ENCODE measurements around the gene MRC2.

MRC2 gene

DNA sequence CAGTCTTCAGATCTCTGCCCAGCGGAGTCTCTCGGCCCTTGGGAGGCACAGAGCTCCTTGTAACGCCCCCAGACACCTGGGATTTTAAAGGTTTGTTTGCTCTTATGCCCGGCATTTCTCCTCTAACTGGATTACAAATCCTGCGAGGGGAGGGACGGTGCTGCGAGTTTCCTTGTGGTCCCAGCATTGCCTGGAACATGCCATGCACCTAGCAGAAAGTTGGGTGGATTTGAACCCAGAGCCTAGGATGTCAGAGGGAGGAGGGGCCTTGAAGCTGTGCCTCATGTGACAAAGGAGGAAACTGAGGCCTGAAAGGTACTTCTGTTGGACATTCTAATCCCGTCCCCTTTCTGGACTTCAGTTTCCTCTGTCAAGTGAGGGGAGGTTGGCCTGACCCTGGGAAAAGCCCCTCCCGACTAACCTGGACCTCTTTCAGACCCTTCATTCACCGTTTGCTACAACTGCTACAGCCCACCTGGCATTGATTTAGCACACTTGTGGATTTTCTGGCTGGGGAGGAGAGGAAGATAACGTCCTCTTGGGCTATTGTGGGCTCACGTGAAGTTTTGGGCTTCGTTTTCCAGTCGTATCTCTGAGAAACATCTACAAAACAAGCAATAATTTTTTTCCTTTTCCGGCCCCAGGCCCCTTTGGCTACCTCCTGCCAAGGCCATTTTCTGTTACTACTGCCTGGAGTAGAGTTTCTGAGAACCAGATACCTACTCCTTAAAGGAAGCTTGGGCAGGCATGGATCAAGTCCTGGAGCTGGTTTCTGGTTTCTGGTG lies 30.9 kb downstream of the MRC2 start:
- FAIRE-seq = no peak
- DNase-seq (ENCODE audit: low spot score) = no peak

DNA sequence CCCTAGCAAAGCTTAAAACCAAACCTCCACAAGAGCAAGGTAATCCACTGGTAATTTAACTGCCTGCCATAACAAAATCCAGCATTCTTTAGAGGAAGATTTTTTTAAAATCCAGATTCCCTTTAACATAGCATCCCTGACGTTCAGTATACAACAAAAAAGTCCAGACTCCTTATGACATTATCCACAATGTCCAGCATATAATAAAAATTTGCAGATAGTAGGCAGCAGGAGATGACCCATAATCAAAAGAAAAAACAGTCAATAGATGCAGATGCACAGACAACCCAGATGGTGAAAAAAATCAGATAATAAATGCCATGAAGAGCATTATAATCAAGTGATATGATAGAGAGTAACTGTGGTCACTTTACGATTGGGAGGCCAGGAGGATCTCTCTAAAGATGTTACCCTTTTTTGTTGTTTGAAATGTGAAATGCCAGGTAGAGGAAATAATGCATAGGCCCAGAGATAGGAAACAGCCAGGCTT lies 33.2 kb downstream of the MRC2 start:
- no peak for FAIRE-seq
- DNase-seq (ENCODE audit: low spot score) = no peak

DNA sequence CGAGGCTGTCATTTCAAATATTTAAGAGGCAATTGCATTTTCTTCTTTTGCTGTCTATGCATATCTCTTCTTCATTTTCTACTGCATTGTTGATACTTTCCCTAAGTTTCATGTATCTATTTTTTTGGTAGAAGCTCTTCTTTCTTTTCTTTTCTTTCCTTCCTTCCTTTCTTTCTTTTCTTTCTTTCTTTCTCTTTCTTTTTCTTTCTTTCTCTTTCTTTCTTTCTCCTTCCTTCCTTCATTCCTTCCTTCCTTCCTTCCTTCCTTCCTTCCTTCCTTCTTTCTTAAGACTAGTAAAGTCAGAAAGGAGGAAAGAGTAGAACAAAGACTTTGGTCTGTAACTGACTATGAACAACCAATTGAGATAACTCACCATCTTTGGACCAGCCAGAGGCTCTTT lies 33.9 kb downstream of the MRC2 start:
- no peak for DNase-seq (ENCODE audit: low spot score)
- no peak for FAIRE-seq

DNA sequence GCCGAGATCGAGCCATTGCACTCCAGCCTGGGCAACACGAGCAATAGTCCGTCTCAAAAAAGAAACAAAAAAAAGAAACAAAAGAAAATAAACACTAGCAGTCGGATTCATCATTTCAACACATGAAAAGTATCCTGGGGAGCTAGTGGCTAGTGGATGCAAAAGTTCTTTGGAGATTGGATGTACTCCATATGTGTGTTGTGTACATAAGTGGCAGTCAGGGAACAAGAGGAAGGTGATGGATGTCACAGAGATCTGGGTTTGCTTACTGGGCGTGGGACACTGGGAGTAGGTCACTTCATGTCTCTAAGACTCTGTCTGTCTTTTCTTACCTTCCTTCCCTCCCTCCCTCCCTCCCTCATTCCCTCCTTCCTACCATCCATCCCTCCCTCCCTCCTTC lies 35.4 kb downstream of the MRC2 start:
- no peak for FAIRE-seq
- DNase-seq (ENCODE audit: low spot score) = no peak

DNA sequence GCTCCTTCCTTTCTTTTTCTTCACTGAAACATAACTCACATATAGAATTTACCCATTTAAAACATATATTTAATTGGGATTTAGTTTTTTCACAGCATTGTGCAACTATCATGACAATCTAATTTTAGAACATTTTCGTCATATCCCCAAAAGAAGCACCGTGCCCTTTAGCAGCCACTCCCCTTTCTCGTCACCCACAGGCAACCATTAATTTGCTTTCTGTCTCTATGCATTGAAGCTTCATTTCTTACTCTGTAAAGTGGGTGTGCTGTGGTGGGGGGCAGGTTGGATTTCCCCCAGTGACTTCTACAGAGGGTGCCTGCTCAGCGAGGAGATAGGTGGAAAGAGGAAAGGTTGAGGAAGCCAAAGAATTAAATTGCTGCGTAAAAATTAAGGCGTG lies 35.8 kb downstream of the MRC2 start:
- DNase-seq (ENCODE audit: low spot score) = no peak

DNA sequence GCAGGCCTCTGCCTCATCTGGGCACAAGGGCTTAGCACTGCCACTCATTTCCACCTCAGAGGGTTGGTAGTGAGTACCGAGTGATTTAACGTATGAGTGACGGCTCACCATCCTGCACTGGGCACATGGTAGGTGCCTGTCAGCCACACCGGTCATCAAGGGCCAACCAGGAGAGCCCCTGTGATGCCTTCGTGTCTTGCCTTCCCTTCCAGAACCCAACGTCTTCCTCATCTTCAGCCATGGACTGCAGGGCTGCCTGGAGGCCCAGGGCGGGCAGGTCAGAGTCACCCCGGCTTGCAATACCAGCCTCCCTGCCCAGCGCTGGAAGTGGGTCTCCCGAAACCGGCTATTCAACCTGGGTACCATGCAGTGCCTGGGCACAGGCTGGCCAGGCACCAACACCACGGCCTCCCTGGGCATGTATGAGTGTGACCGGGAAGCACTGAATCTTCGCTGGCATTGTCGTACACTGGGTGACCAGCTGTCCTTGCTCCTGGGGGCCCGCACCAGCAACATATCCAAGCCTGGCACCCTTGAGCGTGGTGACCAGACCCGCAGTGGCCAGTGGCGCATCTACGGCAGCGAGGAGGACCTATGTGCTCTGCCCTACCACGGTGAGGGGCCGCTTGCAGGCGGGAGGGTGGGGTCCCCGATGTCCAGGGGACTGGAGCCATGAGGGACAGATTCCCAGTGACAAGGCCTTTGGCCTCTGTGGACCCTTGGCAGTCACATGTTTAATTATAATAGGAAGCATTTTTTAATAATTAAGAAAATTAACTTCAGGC lies 37.1 kb downstream of the MRC2 start:
- FAIRE-seq (no peak), DNase-seq (ENCODE audit: low spot score) (no peak)

More for the DNA sequence above, 35.8 kb downstream of the MRC2 start:
- FAIRE-seq = no peak

DNA sequence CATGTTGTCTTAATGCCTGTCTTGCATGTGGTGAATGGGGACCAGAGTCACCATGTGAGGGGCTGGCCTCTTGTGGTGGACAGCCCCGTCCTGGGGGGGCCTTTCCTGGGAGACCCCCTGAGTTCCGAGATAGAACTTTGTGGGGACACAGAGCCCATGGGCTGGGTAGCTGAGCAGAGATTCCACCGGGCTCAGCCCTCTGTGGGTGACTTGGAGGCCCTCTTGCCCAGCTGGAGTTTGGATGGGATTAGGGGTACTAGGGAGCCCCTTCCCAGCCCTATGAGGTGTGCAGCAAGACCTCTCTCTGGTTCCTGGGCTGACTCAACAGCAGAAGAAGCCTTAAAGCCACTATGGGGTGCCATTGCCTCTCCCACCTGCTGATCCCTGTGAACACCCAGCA lies 38.1 kb downstream of the MRC2 start:
- no peak for FAIRE-seq

DNA sequence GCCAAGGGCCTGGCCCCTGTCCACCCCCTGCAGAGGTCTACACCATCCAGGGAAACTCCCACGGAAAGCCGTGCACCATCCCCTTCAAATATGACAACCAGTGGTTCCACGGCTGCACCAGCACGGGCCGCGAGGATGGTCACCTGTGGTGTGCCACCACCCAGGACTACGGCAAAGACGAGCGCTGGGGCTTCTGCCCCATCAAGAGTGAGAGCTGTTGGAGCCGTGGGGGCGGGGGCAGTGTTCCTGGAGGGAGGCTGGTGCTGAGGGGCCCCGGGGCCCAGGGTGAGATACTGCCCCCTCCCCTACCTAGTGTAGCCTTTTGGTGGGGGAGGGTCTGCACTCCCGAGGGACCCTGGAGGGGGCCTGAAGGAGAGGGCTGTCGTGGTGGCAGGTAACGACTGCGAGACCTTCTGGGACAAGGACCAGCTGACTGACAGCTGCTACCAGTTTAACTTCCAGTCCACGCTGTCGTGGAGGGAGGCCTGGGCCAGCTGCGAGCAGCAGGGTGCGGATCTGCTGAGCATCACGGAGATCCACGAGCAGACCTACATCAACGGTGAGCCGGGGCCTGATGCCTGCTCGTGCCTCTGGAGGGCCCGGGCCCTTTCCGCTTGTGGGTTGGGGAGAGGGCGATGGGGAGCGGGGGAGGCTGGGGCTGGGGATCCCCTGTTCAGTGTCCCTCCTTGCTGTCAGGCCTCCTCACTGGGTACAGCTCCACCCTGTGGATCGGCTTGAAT lies 38.8 kb downstream of the MRC2 start:
- DNase-seq (ENCODE audit: low spot score) (no peak), FAIRE-seq (no peak)

More for the DNA sequence above, 38.1 kb downstream of the MRC2 start:
- no peak for DNase-seq (ENCODE audit: low spot score)

DNA sequence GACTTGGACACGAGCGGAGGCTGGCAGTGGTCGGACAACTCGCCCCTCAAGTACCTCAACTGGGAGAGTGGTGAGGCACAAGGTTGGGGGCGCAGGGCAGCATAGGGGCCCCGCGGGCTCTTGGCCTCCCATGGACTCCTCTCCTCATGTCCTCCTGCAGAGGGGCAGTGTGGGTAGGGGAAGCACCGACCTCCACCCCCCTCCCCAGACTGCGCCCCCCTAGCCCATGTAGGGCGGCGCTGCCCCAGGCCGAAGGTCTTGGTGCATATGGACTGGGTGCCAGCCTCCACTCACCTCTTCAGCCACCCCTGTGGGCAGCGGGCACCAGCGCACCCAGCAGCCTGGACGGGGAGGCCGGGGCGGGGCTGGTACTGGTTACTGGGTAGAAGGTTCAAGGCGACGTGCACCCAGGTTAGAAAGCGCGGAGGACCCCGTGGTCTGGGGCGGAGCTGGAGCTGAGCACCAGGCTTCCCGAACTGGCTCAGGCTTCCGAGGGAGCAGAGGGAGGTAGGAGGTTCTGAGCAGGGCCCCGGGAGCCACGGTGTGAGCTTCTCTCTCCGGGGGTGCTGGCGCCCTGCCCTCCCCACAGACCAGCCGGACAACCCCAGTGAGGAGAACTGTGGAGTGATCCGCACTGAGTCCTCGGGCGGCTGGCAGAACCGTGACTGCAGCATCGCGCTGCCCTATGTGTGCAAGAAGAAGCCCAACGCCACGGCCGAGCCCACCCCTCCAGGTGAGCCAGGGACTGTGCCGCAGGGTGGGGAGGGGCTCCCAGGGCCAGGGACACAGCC lies 39.5 kb downstream of the MRC2 start:
- FAIRE-seq (no peak), DNase-seq (ENCODE audit: low spot score) (no peak)

DNA sequence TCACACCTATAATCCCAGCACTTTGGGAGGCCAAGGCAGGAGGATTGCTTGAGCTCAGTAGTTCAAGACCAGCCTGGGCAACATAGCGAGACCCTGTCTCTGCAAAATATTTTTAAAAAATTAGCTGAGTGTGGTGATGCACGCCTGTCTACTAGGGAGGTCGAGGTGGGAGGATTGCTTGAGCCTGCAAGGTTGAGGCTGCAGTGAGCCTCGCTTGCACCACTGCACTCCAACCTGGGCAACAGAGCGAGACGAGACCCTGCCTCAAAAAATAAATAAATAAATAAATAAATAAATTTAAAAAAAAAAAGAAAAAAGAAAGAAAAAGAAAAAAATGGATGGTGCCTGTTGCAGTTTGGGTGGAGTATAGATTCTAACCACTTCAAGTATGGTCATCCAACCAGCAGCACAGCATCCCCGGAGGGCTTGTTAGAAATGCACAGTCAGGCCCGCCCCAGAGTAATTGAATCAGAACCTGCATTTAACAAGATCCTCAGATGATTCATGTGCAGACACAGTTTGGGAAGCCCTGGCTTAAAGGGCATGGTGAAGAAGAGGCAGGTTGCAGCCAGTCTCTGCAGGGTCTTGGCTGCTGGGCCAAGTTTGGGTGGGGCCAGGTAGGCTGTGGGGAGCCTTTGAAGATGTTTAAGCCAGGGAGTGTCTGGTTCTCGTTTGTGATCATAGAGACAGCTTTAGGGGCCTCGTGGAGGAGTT lies 40.8 kb downstream of the MRC2 start:
- DNase-seq (ENCODE audit: low spot score) (no peak), FAIRE-seq (no peak)

DNA sequence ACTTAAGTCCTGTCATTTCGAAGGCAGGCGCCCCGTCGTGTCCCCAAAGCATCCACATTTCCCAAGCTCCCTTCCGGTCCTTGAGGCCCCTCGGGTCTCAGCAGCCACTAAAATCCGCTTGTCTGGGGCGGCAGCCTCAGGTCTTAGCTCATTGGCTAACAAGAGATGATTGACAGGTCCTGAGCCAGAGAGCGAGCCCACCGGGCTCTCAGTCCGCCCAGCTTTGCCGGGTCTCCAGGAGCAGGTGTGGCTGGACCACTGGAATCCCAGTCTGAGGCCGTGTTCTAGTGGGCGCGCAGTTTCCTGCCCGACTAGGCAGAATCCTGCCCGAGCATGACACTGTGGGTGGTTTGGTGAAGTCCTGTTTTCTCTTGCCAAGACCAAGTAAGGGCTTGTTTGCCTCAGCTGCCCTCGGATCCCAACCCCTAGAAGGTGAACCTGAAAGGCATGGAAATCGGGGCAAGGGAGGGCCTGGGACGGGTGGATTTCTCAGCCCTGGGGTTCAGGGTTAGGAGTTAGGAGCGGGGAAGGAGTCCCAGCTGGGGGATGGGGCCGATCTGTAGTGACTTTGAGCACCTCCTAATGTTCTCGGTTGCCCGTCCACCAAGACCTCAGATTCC lies 42.8 kb downstream of the MRC2 start:
- no peak for FAIRE-seq
- DNase-seq (ENCODE audit: low spot score) = no peak

DNA sequence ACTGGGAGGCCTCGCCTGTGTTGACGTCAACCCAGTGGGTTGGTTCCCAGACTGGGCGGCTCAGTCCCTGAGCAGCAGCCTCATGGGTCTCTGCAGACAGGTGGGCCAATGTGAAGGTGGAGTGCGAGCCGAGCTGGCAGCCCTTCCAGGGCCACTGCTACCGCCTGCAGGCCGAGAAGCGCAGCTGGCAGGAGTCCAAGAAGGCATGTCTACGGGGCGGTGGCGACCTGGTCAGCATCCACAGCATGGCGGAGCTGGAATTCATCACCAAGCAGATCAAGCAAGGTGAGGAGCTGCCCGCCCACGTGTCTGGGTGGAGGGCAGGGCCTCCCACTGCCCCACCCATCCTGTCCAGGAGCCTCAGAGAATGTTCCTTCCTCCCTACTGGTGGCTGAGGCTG lies 44.1 kb downstream of the MRC2 start:
- DNase-seq (ENCODE audit: low spot score) (no peak), FAIRE-seq (no peak)

DNA sequence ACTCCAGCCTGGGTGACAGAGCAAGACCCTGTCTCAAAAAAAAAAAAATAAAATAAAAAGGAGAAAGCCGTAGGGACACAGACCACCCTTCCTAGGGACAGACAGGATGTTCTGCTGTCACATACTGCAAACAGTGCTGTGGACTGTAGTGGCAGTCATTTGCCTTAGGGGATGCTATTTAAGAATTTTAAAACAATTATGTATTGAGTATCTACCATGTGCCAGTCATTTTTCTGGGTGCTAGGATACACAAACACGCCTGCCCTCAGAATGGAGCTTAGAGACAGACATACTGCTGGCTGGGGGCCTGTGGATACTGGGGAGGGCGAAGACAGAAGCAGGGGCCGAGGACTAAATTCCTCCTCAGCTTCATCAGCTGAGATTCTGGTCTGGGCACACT lies 45.5 kb downstream of the MRC2 start:
- FAIRE-seq (no peak), DNase-seq (ENCODE audit: low spot score) (no peak)

DNA sequence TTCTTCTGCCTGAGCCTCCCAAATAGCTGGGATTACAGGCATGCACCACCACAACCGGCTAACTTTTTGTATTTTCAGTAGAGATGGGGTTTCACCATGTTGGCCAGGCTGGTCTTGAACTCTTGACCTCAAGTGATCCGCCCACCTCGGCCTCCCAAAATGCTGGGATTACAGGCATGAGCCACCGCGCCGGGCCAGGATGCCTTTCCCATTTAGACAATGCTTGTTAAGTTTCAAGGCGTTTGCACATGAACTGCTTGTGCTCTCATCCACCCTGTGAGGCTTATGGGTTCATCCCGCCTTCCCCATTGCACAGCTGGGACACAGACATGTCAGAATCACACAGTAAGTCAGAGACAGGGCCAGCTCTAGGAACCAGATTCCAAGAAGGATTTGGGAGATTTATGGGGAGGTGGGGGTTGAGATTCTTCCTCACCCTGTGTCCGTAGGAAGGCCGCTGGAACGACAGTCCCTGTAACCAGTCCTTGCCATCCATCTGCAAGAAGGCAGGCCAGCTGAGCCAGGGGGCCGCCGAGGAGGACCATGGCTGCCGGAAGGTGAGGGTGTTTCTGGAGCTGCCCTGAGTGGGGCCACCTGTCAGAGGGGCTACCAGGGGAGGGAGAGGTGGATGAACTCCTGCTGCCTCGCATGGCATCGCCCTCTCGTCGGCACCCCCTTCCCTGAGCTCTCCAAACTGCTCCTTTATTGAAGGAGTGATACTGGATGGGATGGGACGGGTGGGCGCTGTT lies 46.3 kb downstream of the MRC2 start:
- FAIRE-seq (no peak), DNase-seq (ENCODE audit: low spot score) (no peak)

DNA sequence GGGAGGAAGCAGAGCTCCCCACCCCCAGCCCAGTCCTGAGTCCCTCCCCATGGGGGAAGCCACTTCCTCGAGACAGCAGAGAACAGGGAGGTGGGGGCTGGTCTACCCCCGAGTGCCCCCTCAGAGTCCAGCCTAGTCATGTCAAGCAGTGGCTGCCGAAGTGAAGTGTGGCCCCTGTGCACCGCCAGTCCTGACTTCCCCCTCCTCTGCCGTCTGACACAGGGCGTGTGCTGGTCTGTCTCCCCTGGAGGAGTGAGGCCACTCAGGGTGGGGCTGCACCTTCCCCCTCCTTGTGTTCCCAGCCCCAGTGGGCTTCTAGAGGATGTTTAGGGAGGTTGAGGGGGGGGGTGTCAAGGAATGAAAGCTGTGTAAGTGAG lies 46.9 kb downstream of the MRC2 start:
- DNase-seq (ENCODE audit: low spot score) (no peak), FAIRE-seq (no peak)

DNA sequence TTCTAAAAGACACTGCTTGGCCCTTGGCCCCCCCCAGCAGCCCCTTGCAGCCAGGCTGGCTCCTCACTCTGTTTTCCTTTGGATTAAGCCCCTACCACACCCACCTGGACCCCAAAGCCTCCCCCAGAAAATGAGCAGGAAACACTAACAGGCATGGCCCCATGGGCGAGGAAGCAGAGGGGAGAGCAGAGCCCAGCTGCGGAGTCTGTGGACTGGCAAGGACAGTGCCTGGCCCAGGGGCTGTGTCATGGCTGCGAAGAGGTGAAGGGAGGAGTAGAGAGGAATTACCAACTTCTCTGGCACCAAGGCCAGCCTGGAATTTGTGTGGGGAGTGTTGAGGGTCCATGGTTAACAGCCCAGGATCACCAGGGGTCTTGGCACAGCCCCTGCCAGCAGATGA lies 47.4 kb downstream of the MRC2 start:
- DNase-seq (ENCODE audit: low spot score) = no peak
- no peak for FAIRE-seq

DNA sequence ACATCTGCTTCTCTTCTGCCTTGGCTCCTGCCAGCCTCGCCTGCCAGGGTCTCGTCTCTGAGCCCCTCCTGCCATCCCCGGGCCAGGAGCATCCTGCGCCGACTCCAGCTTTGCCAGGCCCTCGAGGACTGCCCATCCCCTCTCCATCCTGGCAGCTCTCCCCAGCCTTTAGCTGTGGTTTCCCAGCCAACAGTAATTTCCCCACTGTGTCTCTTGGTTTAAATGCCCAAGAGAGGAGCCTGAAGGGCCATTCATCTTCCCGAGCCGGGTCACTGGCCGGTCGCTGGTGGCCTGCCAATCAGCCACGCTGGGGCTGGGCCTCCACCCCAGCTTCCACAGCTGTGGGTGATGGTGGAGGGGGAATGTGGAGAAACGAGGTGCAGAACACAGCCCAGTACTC lies 47.8 kb downstream of the MRC2 start:
- FAIRE-seq (no peak), DNase-seq (ENCODE audit: low spot score) (no peak)

DNA sequence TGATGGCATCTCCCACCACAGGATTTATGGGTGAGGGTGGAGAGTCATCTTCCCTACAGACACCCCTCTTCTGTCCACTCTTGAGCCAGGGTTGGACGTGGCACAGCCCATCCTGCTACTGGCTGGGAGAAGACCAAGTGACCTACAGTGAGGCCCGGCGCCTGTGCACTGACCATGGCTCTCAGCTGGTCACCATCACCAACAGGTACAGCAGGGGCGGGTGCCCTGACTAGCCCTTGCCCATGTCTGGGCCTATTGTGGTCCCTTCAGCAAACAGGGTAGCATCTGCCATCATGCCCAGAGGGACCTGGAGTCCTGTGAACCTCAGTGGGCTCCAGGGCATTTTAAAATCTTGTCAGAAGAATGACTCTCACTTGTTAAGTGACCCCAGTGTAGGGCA lies 48.2 kb downstream of the MRC2 start:
- no peak for FAIRE-seq

DNA sequence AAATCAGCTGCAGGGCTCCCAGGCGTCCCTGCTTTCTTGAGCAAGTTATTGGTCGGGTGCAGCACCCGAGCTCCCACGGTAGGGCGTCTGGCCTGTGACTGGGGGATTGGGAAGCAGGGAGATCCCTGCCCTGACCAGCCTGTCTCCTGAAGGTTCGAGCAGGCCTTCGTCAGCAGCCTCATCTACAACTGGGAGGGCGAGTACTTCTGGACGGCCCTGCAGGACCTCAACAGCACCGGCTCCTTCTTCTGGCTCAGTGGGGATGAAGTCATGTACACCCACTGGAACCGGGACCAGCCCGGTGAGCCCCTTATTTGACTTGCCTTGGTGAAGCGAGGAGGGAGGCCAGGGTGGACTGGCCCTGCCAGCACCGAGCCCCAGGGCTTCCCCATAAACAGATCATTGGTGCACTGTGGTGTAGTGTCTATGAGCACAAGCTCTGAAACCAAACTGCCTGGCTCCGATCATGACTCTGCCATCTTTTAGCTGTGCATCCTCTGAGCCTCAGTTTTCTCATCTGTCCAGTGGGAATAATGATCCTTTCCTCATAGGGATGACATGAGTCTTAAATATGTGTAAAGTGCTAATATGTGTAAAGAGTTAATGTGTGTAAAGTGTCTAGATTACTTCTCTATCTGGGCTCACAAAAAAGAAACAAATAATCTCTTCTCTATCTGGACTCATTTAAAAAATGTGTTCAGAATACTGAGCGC lies 48.9 kb downstream of the MRC2 start:
- DNase-seq (ENCODE audit: low spot score) = no peak
- no peak for FAIRE-seq

More for the DNA sequence above, 48.2 kb downstream of the MRC2 start:
- DNase-seq (ENCODE audit: low spot score) = no peak
